HG03565 (cell line): ENCODE data around the gene SLC45A2.

Source experiments
- ATAC-seq: cut with Tn5 transposase; IDR thresholded peaks from one replicate; pipeline ENCODE4 v1.9.1; 2021; ENCODE audit warnings: mild to moderate bottlenecking, moderate library complexity; ENCODE audit not compliant: unreplicated experiment

Gene SLC45A2

DNA sequence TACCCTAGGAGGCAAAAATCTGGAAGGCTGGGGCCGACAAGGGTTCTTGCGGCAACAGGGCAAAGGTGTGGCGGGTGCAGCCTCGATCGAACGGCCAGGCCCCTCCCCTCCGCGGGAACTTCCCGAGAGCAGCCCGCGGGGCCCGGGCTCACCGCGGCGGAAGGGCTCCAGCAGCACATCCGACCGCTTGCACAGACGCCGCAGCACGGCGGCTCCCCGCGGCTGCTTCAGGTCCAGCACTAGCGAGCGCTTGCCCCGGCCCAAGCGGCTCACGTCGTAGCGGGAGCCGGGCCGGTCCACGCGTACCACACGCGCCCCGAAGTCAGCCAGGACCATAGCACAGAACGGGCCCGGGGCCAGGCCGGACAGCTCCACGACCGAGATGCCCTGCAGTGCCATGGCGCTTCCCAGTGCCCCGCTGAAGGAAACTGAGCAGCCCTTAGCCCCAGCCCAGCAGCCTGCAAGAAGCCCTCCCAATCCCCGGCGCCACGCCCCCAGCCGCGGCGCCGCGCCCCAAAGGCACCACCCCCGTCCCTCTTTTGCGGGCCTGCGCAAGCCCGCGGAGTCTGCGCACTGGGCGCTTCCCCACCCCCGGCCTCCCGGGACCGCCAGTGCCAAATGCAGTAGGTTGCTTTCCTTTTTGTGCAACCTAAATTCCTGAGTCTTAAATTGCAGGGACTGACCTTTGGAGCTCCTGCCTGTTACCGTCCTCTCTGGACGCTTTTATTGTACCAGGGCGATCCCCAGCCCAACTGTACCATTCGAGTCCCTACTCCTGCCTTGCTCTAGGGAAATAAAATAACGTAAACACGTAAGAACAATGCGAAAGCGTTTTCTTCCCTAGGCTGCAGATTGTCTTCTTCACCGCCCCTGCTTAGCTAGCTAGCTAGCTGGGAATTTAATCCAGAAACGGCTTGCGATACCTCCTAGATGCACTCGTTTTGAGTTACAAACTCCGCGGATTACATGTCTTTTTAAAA is 23.4 kb upstream of the SLC45A2 start, which contains the start of gene AMACR:
TSS of gene AMACR (minus strand) at position 430 of the 980 bp plus-strand sequence. CDS start at position 399, 31 bp downstream.
- ATAC-seq = peak; percentile 84

DNA sequence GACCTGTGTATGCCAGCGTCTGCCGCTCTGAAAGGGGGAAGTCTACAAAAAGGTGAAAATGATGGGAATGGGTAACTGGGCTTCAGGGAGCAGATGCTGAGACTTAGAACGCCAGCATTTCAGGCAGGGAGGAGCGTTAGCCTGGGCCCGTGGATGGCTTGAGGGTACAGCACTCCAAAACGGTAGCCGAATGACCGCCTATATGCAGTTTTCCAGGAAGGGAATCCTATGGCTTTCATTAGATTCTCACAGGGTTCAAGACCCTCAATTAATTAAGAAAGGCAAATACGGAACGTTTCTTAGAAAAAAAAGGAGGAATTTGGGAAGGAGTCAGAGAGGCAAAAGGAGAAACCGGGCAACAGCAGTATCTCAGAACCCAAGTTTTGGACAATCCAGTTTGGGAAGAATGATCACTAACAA is 22.7 kb upstream of the SLC45A2 start:
- no peak for ATAC-seq

DNA sequence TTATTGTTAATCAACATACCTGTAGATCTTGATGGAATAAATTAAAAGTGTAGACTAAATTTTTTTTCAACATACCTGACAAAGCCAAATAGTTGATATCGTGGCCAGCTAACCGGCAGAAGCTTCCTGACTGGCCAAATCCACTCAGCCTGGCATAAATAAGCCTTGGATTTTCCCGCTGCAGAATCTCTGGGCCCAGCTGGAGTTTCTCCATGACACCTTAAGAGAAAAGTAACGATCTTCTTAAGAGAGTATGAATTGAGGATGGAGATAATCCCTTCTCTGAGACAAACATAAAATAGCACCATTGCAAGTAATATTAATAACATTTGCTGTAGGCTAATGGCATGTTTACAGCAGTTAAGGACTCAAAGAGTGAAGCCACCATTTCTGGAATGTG is 21.2 kb upstream of the SLC45A2 start:
- ATAC-seq = no peak

DNA sequence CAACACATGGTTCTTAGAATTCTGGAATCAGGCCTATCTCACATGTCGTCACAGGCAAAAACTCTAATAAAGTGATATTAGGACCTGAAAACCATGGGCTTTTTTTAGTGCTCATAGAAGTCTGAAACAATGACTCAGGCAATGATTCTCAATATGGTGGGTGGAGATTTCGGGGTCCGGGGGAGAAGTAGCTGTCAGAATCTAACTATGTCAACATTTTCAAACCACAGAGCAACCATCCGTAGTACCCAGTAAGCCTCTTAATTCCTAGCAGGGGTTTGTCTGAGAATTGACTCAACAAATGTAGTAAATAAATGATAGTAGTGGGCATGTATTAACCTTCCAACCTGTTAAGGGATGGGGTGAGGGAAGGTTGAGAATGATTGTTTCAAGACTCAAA is 20.7 kb upstream of the SLC45A2 start:
- ATAC-seq = no peak

DNA sequence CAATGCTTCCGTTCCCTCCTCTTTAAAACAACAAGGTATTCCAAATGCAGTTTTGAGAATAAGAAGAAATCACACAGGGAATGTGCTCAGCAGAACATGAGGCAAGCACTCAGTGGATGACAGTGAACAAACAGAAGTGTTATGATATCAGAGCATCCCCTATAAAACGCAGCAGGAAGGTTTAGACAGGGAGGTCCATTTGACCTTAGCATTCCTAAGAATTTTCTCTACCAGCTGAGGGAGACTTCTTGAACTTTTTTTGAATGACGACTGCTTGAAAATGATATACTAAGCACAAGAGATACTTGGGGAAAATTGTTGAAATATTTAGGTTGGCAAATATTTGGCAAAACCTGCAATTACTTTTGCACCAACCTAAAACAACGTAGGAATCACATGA is 19.4 kb upstream of the SLC45A2 start:
- ATAC-seq = no peak

DNA sequence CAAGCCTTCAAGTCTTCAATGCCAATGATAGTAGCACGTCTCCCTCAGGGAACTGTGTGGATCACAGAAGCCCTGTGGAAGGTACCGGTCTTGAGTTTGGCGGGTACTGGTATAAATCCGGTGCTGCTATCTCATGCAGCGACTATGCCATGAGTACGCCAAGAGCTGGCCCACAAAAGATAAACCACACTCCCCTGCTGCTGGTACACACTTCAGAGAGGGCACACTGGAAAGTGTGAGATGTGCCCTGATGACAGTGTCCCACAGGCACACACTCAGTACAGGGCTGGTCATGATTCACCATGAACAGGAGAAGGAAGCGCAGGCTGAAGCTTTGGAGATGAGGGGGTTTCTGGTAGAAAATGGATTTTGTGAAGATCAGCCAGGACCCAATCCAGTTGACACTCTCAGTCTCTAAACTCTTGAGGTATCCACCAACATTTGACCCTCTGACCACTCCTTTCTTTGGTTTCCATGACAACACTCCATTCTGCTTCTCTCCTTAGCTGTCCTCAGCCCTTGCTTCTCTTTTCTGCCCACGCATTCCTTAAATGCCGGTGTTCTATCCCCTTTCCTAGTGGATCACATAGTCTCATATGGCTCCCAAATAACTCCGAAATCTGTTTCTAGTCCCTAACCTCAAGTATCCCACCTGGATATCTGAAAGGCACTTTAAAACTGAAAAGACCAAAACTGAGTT is 18.3 kb upstream of the SLC45A2 start:
- ATAC-seq = no peak

DNA sequence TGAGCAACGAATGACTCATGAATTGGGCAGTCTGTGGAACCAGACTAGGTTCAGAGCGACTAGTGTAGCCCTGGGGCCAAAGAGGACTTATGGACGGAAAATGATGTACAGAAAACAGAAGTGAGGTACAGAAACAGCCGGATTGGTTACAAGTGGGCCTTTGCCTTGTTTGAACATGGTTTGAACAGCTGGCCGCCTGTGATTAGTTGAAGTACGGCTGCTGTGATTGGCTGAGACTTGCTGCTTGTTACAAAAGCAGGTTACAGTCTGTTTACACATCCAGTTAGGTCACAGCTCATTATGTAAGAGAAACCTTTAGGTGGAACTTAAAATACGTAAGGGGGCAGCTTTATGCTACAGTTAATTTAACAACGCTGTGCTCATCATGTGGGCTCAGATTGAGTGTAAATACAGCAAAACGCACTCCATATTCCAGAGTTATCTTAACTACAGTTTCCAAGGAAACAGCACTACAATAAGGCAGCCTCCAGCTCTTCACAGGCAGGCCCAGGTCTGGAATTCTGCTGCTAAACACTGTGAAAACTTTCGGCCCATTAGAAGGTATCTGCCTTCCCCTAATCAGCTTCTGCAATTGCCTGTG is 16.8 kb upstream of the SLC45A2 start:
- no peak for ATAC-seq

DNA sequence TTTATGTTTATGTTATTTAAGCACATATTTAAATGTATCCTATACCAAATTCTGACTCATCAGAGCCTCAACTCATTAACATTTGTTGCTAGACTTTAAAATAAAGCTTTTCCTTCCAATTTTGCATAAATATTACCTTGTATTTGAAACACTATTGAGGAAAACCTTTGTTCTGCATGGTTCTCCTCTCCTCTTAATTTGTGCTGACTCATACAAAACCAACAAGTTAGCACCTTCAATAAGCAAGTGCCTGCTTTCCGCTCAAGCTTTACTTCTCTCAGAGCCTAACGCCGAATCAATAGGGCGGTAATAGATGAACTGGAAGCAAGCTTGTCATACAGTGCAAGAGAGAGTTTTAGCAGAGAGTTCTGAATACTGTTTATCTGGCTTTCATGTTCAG is 15.5 kb upstream of the SLC45A2 start:
- no peak for ATAC-seq

DNA sequence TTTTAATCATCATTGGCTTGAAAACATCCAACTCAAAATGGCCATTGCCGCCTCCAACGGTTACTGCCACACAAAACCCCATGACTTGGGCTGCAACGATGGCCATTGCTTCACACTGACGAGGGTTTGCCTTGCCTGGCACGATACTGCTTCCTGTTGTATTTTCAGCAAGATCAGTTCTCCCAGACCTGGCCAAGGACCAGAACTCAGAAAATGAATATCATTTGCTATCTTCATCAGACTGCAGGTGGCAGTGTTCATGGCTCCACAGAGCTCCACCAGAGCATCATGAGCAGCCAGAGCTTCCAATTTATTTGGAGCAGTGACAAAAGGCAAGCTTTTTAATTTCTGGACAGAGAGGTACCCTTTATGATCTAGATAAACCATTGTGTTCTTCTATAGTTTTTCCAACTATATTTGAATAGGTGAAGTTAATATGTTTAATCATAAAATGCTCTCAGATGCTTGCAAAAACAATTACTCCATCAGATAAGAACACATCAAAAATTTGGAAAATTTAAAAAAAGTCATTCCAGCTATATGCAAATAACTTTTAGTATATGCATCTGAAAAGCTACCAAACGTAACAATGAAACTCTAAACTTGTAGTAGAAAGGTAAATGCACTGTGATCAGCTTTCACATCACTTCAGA is 13.0 kb upstream of the SLC45A2 start:
- peak; percentile 40 for ATAC-seq

DNA sequence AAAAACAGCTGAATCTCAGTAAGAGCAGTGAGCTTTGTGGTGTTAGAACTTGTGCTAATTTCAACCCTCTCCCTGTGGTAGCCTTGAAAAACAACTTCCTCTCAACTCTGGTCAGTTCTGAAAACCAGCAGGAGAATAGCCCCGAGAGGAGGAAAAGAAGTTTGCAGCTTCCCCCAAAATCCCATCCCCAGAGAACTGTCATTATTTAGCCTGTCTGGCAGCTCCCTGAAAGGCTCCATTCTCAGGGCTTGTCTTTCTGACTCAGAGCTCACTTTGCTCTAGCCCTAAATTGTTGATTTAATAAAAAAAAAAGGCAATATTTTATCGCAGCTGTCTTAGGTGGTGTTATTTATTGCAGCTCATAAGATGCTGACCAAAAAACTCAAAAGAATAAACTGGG is 11.4 kb upstream of the SLC45A2 start:
- ATAC-seq = no peak

DNA sequence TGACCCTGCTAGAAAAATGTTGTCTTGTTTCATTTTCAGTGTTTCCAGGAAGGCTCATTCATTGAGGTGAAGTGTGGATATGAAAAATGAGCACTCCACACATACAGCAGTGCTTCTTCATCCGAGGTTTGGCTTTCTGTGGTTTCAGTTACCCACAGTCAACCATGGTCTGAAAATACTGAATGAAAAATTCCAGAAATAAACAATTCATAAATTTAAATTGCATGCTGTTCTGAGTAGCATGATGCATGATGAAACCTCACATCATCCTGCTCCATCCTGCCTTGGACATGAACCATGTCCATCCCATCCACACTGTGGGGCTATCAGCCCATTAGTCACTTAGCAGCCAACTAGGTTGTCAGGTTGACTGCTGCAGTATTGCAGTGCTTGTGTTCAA is 10.4 kb upstream of the SLC45A2 start:
- ATAC-seq = no peak

DNA sequence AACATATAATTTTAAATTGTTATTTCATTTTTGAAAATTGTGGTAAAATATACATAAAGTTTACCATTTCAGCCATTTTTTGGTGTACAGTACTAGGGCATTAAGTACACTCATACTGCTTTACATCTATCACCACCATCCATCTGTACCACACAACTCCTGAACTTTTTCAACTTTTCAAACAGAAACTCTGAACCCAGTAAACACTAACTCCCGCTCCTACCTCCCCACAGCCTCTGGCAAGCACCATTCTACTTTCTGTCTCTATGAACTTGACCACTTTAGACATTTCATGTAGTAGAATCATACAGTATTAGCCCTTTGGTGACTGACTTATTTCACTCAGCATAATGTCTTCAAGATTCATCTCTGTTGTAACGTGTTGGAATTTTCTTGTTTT is 8.4 kb upstream of the SLC45A2 start:
- no peak for ATAC-seq

DNA sequence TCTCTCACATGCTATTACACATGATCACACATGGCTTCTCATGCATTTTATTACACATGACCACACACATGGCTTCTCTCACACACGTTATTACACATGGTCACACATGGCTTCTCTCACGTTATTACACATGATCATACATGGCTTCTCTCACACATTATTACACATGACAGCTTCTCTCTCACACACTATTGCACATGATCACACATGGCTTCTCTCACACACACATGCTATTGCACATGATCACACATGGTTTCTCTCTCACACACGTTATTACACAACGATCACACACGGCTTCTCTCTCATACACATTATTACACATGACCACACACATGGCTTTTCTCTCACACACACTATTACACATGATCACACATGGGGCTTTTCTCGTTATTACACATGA is 954 bp upstream of the SLC45A2 start:
- ATAC-seq = no peak

DNA sequence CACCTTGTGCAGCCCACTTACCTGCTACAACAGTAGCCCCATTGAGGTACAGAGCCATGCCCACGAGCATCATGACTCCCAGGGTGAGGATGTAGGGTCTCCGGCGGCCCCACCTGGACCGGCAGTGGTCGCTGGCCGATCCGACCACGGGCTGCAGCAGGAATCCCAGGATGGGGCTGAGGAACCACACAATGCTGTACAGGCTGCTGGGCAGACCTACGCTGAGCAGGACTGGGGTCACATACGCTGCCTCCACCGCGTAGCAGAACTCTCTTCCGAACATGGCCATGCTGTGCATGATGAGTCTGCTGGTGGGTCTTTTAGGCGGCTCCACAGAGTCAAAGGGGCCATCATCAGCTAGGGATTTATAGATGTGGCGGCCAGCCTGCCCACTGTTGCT is 315 bp downstream of the SLC45A2 start:
- ATAC-seq = no peak

DNA sequence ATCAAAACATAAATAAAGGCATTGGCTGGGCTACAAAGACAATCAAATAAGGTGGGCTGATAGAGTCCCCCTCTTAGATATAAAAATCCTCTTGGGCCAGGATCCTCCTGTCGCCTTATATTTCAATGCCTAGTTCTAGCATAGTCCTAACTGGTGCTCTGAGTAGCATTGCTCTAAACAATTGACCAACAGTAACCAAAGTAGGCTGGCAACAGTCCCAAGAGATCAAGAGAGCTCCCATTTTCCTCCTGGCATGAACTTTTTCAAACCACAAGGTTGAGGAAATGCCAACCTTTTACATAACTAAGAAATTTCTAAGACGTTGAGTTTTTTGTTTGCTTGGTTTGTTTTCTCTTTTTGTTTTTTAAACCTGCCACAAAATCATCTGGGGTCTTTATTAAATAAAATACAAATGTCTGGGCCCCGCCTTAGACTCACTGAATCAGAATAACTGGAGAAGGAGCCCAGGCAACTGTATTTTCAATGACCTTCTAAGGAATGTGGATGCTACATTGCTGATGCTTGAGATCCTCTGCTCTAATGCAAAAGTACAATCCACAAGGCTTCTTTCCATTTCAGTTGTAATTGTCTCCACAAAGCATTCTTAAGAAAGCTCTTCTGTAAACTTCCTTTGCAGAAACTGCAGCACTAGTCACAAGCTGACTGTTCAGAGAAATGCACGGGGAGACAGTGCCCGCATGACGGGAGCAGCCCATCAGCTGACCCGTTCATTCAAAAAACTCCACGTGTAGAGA is 2.9 kb downstream of the SLC45A2 start:
- no peak for ATAC-seq

DNA sequence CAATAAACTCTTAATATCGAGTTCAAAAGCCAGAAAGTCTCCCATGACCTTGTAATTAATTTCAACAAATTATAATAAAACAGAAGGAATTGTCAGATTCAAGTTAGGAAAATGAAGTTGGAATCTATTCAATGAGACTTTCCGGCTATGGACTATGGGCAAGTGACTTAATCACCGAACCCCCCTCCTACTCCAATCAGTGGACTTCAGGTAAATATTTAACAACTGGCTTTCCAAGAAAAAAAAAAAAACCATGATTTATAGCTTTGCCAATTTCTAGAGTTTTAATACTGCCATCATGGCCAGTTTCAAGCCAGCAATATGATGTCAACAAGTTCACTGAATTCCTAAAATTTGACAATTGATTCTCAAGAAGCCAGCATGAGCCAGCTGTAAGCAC is 4.5 kb downstream of the SLC45A2 start:
- no peak for ATAC-seq

DNA sequence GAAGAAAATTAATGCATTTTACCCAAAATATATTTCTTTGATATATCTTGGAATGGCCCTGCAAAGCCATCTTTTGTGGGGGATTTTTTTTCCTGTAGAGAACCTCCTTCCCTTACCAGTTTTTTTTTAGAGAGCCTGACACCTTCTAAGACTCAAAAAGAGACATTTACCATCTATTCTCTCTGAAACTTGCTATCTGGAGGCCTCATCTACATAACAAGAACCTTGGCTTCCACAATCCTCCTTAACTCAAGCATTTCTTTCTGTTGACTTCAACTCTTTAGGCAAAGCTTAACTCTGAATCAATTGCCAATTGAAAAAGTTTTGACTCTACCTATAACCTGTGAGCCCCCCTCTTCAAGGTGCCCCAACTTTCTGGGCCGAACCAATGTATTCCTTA is 6.2 kb downstream of the SLC45A2 start:
- no peak for ATAC-seq

DNA sequence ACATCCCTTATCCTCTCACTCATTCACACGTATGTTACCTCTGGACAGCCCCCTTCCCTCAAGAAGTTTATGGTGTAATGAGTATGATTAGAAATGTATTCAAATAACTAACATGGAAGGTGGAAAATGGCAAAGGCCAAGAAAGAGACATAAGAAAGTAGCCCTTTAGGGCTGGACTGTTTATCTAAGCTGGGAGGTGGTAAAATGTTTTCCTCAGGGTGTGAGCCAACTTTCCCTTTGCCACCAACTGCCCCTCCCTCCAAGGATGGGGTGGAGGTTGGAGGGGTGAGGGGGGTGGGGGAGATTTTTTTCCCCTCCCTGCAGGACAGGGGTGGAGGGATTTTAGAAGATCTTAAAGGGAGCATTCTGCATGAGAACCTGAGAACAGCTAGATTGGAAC is 8.2 kb downstream of the SLC45A2 start:
- no peak for ATAC-seq

DNA sequence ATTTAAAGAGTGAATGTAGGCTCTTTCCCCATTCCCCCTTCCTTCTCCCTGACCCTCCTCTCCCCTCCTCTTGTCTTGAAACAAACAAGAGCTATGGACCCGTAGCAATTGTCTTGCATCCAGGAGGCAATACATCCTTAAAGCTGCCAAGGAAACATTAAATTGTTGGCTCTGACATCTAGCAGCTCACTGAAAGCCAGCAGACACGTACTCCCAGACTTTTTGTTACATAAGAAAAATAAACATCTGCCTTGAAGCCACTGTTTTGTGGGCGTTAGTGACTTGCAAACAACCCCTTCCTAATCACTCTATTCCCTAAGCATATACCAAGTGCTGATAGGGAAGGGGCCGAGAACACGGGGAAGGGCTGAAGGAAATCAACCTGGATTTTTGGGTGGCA is 8.6 kb downstream of the SLC45A2 start:
- no peak for ATAC-seq

DNA sequence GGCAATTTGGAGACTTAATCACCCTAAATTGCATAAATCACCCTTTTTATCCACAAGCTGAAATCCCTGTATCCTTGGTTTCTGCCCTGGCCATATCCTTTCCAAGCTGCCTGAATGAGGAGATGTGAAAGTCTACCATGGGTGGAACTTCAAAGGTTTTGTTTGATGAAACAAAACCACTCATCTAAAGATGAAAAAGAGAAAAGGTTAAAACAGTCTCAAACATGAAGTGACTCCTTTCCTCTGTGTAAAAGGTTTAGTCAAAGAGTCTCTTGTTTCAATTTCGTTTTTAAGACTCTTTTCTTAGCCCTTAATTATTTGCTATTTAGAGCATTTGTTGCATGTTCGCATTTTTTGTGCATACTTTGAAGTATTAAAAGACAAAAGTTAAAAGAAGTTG is 11.2 kb downstream of the SLC45A2 start:
- ATAC-seq = no peak
